ENCODE measurements around the gene PHLDA2.

The PHLDA2 gene

GRCh38 chr11:2897048-2897447, 32.2 kb downstream of the PHLDA2 start:
- no peak for DNase-seq (ENCODE audit: low read depth in 2 of 2)

DNA sequence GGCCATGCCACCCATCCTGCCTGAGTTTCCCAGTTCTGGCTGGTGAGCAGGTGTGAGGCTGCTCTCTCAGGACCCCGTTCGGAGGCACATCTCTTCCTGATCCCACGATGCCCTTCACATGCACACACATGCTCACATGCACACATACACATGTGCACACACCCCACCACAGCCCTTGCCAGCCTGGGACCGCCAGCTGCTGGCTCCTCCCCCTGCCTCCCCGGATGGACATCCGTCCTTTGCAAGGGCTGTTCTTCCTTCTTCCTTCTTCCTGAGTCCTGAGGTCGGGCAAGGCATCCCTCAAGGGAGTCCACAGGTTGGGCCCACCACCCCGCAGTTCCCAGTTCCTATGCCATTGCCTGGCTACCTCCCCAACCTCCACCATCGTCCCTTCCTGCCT, 33.2 kb downstream of the PHLDA2 start:
- DNase-seq (ENCODE audit: low read depth in 2 of 2): no peak

DNA sequence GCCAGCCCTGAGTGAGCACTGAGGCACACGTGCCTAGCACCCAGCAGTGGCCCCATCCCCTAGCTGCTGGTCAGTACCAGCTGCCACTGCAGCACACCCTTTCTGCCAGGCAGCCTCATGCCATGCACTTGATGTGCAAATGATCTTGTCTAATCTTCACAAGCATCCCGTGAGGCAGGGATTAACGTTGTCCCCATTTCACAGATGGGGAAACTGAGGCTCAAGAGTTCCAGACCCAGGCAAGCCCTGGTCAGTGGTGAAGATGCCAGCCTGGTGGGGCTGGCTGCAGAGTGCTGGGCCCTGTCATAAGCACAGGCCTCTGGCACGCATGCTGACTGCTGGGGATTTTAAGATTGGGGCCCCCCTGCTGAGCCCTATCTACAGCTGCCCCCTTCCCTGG, 35.3 kb downstream of the PHLDA2 start:
- no peak for DNase-seq (ENCODE audit: low read depth in 2 of 2)

GRCh38 chr11:2892967-2893528, 36.2 kb downstream of the PHLDA2 start:
- no peak for DNase-seq (ENCODE audit: low read depth in 2 of 2)

- DNase-seq (ENCODE audit: low read depth in 2 of 2): peak in 1 of 2 donors; percentile 30
These were observed 36.8 kb downstream of the PHLDA2 start for GRCh38 chr11:2892215-2892966.

DNA sequence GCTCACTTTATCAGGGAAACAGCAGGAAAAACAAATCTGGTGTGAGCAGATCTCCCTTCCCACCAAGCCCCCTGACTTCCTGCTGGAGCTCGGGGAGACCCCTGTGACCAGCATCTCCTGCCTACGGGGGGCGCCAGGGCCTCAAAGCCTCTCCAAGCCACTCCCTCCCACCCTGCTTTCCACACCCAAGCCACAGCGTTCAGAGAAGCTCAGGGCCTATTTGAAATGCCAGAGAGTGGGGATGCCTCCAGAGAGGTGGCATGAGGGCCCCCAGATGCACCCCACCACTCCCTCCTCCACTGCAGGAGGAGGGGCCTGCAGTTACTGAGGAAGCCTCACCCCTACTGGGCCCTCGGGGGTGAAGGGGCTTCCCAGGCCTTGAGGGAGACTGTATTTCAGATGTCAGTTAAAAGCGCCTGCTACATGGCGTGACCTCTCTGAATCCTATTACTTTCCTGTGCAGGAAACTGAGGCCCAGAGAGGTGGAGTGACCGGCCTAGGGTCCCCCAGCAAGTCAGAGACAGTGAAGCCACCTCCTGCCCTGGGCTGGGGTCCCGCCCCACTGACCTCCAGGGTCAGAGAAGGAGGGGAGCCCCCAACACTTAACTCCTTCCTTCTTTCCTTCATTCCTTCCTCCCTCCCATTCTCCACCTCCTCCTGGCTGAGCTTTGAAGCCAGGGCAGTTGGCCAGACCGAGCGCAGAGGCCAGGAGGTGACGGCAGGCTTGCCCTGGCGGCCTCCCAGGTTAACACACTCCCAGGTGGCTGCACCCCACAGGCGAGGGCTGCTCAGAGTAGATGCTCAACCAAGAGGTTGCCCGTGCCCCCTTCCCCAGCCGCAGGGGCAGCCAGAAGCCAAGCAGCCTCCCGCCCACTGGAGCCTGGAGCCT, 37.6 kb downstream of the PHLDA2 start:
- DNase-seq (ENCODE audit: low read depth in 2 of 2): no peak

GRCh38 chr11:2890466-2891294, 38.5 kb downstream of the PHLDA2 start:
- no peak for DNase-seq (ENCODE audit: low read depth in 2 of 2)

- no peak for DNase-seq (ENCODE audit: low read depth in 2 of 2)
These were observed 39.6 kb downstream of the PHLDA2 start for GRCh38 chr11:2889362-2890273.

DNA sequence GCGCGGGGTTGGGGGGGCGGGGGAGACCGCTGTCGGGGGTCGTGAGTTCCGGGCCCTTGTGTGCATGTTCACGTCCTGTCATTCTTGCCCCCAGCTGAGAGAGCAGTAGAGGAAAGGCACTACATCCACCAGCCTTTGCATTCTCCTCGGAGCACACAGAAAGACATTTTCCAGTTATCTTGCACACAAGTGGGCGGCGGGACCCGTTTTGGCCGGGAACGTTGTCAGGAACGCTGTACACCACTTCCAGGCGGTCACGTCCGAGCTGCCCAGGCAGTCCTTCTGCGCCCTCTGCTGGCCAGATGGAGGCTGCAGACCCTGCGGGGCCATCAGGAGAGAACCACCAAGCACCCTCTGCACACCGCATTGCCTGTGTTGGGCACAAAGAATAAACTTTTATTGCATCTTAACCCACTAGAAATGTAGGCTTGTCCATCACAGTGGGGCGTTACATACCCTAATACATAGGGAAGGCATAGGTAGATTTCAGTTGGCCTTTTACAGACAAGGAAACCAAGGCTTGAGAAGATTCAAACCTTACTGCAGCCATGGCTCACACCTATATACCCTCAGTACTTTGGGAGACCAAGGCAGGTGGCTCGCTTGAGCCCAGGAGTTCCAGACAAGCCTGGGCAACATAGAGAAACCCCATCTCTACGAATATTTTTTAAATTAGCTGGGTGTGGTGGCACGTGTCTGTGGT, 40.8 kb downstream of the PHLDA2 start:
- peak; percentile 67 to 73 for DNase-seq (ENCODE audit: low read depth in 2 of 2)

GRCh38 chr11:2887515-2888195, 41.6 kb downstream of the PHLDA2 start:
- DNase-seq (ENCODE audit: low read depth in 2 of 2): no peak

DNA sequence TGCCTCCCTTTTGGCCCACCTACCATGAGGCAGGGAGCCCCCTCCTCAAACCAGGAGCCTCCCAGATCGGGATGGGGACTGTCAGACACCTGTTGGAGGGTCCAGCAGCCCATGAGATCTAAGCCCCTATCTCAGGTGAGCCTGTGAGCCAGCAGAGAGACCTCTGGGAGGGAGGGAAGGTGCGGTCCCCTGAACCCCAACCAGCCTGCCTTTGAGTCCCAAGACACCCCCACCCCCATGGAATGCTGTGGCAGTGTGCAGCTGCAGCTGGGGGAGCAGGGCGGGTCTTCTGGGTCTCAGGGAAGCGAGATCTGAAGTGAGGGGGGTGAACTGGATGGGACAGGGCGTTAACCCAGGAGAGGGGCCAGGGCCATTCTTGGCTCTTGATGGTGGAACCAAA, 42.3 kb downstream of the PHLDA2 start:
- DNase-seq (ENCODE audit: low read depth in 2 of 2): no peak

DNA sequence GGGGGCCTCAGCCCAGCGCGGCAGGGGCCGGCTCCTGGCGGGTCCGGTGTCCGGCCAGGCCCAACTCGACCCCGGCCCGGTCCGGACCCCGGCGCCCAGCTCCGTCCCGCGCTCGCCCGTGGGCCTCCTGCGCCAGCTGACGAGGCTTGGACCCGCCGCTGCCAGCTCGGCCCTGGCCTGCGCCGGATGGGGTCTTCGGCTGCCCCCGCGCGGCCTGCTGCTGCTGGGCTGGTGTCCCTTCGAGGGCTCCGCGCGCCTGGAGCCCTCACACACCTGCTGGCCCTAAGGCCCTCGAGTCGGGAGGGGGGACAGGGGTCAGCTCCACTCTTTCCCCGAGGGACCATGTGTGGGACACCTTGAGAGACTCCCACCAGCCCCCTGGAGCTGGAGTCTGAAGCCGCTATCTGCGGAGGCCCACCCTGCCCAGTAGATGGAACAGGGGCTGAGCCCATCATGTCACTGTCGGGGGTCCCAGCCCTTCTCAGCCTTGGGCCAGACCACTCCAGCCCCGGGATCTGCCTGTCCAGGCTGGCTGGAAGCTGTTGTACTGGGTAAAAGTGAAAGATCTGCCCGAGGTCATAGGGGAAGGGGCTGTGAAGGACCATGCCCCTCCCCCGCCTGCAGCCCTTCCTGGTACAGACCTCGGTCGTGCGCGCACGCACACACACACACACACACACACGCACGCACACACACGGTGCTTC, 42.9 kb downstream of the PHLDA2 start:
- DNase-seq (ENCODE audit: low read depth in 2 of 2): no peak

- peak; percentile 61 to 75 for DNase-seq (ENCODE audit: low read depth in 2 of 2)
These were observed 43.5 kb downstream of the PHLDA2 start, which contains the start of gene CDKN1C for GRCh38 chr11:2885678-2886081. Gene CDKN1C (minus strand): TSS chr11:2885775. CDS start chr11:2885456, 319 bp downstream.

DNA sequence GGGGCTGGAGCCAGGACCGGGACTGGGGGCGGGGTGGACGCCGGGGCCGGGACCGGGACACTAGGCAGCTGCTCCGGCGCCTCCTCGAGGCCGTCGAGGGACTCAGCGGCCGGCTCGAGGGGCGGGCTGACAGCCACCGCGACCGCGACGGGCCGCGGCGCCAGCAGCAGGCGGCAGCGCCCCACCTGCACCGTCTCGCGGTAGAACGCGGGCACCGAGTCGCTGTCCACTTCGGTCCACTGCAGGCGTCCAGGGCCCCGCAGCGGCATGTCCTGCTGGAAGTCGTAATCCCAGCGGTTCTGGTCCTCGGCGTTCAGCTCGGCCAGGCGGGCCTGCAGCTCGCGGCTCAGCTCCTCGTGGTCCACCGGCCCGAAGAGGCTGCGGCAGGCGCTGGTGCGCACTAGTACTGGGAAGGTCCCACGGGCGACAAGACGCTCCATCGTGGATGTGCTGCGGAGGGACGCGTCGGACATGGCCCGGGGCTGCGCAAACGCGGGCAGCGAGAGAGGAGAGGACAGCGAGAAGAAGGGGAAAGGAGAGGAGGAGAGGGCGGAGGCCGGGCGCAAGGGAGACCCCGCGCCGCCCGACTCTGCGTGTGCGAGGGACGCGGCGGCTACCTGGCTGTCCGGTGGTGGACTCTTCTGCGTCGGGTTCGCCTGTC, 44.1 kb downstream of the PHLDA2 start:
- DNase-seq (ENCODE audit: low read depth in 2 of 2): no peak

- DNase-seq (ENCODE audit: low read depth in 2 of 2): no peak
These were observed 45.0 kb downstream of the PHLDA2 start for GRCh38 chr11:2883979-2884815.

DNA sequence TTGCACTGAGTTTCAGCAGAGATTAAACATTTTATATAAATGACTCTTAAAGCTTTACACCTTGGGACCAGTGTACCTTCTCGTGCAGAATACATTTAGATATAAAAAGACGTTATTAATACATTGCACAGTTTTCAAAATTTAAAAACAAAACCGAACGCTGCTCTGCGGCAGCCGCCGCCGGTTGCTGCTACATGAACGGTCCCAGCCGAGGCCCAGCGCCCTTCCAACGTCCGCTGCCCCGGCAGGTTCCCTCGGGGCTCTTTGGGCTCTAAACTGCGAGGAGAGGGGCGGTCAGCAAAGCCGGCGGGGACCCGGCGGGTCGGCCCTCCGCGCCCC, 45.6 kb downstream of the PHLDA2 start:
- no peak for DNase-seq (ENCODE audit: low read depth in 2 of 2)

DNA sequence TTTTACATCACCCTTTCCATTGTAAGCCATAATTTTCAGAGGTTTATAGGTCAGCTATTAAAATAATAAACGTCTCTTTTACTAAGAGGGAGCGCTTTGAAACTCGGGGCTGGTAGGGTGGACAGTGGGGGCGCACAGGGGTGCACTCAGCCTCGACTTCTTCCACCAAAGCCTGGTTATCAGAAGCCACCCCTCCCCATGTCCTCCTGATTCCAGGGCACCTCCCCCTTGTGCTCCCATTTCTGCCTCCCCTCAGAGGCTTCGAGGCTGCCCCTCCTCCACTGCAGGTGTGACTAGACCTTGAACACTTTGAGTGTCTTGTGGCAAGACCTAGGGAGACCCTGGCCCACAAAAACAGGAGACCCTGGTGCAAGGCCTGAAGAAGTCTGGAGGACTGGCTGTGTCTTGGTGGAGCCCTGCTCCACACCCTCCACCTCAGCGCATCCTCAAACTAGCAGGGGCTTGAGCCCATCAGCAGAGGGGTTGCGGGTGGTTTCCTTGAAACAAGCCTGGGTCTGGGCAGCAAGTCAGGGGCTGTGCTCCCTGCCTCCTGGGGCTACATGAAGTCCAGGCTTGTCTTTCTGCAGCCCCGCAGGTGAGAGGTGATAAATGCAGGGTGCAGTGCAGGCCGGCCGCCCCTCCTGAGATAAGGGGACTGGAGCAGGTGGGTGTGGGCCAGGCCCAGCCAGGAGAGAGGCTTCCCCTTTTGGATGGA, 46.7 kb downstream of the PHLDA2 start:
- DNase-seq (ENCODE audit: low read depth in 2 of 2): no peak

All from stimulated activated CD8-positive, alpha-beta memory T cell treated with anti-CD3 and anti-CD28 coated beads, Interleukin-15, amount 100 ng/mL, for 4 hours (primary cell).